22Rv1 (cell line): Measurements from ENCODE around the gene CCDC90B.

Experiments used
- H3K27ac ChIP-seq: fragments of 450-650 bp; 2 replicates; pipeline ENCODE4 v1.5.1; 2017
- CTCF ChIP-seq: fragments of 450-650 bp; IDR thresholded peaks from 2 replicates; pipeline ENCODE4 v1.5.1; 2017; ENCODE audit warnings: mild to moderate bottlenecking
- ZFX ChIP-seq: fragments of 450-650 bp; IDR thresholded peaks from 2 replicates; pipeline ENCODE4 v1.6.1; 2017; ENCODE audit warnings: antibody characterized with exemption, borderline replicate concordance

Gene CCDC90B

GRCh38 chr11:83223457-83223856 lies 62.7 kb downstream of the CCDC90B start:
- TF ChIP-seq ZFX (no peak), CTCF (no peak)
- H3K27ac ChIP-seq: no peak overlapping the region

GRCh38 chr11:83222499-83222898 lies 63.7 kb downstream of the CCDC90B start:
- H3K27ac ChIP-seq: no peak overlapping the region
- TF ChIP-seq ZFX (no peak), CTCF (no peak)

GRCh38 chr11:83221694-83222093 lies 64.5 kb downstream of the CCDC90B start:
- TF ChIP-seq ZFX (no peak), CTCF (no peak)

GRCh38 chr11:83220260-83220659 lies 65.9 kb downstream of the CCDC90B start:
- TF ChIP-seq CTCF: no peak
- no peak for TF ChIP-seq ZFX
- H3K27ac ChIP-seq: no peak overlapping the region

More at GRCh38 chr11:83221694-83222093, 64.5 kb downstream of the CCDC90B start:
- no peak overlapping the region for H3K27ac ChIP-seq

GRCh38 chr11:83219095-83219494 lies 67.1 kb downstream of the CCDC90B start:
- H3K27ac ChIP-seq: no peak overlapping the region
- TF ChIP-seq ZFX (no peak), CTCF (peak; percentile 47)
